Heart right ventricle (tissue), 16 donors: ENCODE results near the gene DOCK4. TPM values are rescaled to one million over a fixed set of nuclear protein-coding genes. Genes with fewer than 3 reads are reported as not detected.

Experiments
- ATAC-seq, 8 donors: fragments of 200-7000 bp; cut with Tn5 transposase; one replicate each; pipeline ENCODE4 v1.9.1; 2020; ENCODE audit warnings: mild to moderate bottlenecking in 8 of 8, moderate library complexity in 8 of 8, moderate number of reproducible peaks in 1 of 8
- DNase-seq, 2 donors: peaks; one replicate each; pipeline ENCODE4 v3.0.0-alpha.2; 2020
- H3K27ac ChIP-seq, 10 donors: fragments of 200-600 bp; sonication (generic) in 2 of 10; one replicate each; pipeline versions ENCODE4 v1.5.0 to v1.8.0; 2020 to 2022; ENCODE audit warnings: mild to moderate bottlenecking in 3 of 10
- H3K27me3 ChIP-seq, 7 donors: fragments of 200-600 bp; one replicate each; pipeline ENCODE4 v1.8.0; 2021 to 2022; ENCODE audit warnings: mild to moderate bottlenecking in 2 of 7
- H3K36me3 ChIP-seq, 9 donors: fragments of 200-600 bp; sonication (generic) in 1 of 9; one replicate each; pipeline versions ENCODE4 v1.5.0 to v1.8.0; 2020 to 2022; ENCODE audit warnings: mild to moderate bottlenecking in 2 of 9
- H3K4me1 ChIP-seq, 9 donors: fragments of 200-600 bp; sonication (generic) in 1 of 9; one replicate each; pipeline versions ENCODE4 v1.5.0 to v1.8.0; 2020 to 2022; ENCODE audit warnings: mild to moderate bottlenecking in 4 of 9
- H3K4me3 ChIP-seq, 10 donors: fragments of 200-600 bp; sonication (generic) in 2 of 10; one replicate each; pipeline versions ENCODE4 v1.5.0 to v1.8.0; 2020 to 2022; ENCODE audit warnings: mild to moderate bottlenecking in 7 of 10, moderate library complexity in 2 of 10
- H3K9me3 ChIP-seq, 11 donors: fragments of 200-600 bp in 10 of 11; sonication (generic) in 2 of 11; one replicate each; pipeline versions ENCODE4 v1.5.0 to v1.8.0; 2013 to 2022; ENCODE audit warnings: mild to moderate bottlenecking in 2 of 11, control low read depth in 1 of 11, moderate library complexity in 1 of 11
- WGBS, 2 donors: extraction: QIAGEN DNeasy Blood & Tissue Kit; methylation state at CpG; one replicate each; pipeline ENCODE4 v1.1.7; 2013; ENCODE audit warnings: inconsistent platforms in 1 of 2; 5-methylcytosine and 5-hydroxymethylcytosine counted together
- intact Hi-C, 10 donors: fragments of 100-400 bp; cut with DNase I; formaldehyde crosslinking; loops; one replicate each; pipeline versions ENCODE4 v1.11.1 to v1.14.2; 2022
- polyA plus RNA-seq, 2 donors: library from polyadenylated mRNA; stranded (reverse); fragments of 200-250 nt; gene quantifications; one replicate each; pipeline ENCODE4 v1.2.3, GENCODE V29; 2013
- total RNA-seq, 10 donors: library from RNA; stranded (reverse); fragmentation: NEBNext Ultra II Directional in 3 of 10; extraction: Animal tissue kit (Norgen Biotek cat#: 25700) in 3 of 10; gene quantifications; one replicate each; pipeline versions ENCODE4 v1.2.1 to v1.2.4, GENCODE V29; 2021 to 2023
- TF ChIP-seq, protein P1 (sequence below), 9 donors: fragments of 200-600 bp; sonication (generic) in 2 of 9; IDR thresholded peaks; one replicate each; pipeline versions ENCODE4 v1.5.0 to v1.8.0; 2021 to 2022; ENCODE audit warnings: antibody characterized with exemption in 9 of 9, mild to moderate bottlenecking in 5 of 9, moderate library complexity in 1 of 9
- donor health status: Arrhythmogenic right ventricular cardiomyopathy.
- donor health status: ischemic (EF 13 %, LVEDD 7.1; RV severe dilation, severe dysfunction).
- donor health status: healthy with polysubstance abuse.
- donor health status: DM: no; HTN: yes; CAD: no.
- donor health status: DM: no; HTN: no; CAD: no.
- donor health status: ischemic (EF 25% LVEDD 6.9; RV normal size, moderate dysfunction).
- donor health status: ischemic (EF 25% LVEDD 5.7; RV mildly dilated, moderate dysfunction).
- donor health status: healthy.
- donor health status: DM: yes; HTN: yes; CAD: no.
- donor health status: Ischemic cardiomyopathy.
- donor health status: ischemic (EF 35%, LVEDD 5.7; RV mildly dilated, moderate dysfunction).
- donor health status: nonischemic (EF 11% LVEDD 7.7; RV severe dilation, severe dysfunction).
- donor health status: DM: yes; HTN: yes; CAD: no.
- donor health status: PGD.
- donor health status: ischemic (EF 29% LVEDD 5.4; RV normal size, mild dysfunction).
- donor health status: nonischemic (EF 23%, LVEDD 6.1; RV moderate dilation, normal function).

Gene DOCK4
- total and polyA plus RNA-seq, 12 donors, result 2.6 to 26.8 (median 14.7) TPM

DNA sequence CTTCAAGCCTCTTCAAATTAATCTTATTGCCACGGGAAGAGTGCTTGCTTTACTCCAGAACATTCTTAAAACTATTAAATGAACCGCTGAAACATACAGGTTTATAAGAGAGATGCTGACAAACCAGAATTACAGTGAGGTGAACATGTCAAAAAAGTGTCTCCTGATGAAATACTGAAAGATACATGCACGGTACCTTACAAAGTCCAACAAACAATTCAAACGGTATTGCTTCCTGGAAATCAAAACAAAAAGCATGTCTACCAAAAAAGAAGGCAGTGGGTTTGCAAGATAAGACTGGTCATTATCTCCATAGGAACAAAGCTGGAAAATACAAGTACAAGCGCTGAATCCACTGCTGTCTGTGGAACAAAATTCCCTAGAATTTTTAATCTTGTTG, 174.5 kb downstream of the DOCK4 start:
- Histone ChIP-seq H3K27ac (no peak overlapping the region), H3K4me1 (peaks cover 0 to 43% (median 13%) of the 10 kb centered on the region in 9 donors), H3K27me3 (no peaks in the 10 kb centered on the region), H3K4me3 (no peak overlapping the region), H3K9me3 (no peaks in the 10 kb centered on the region), H3K36me3 (no peaks in the 10 kb centered on the region)
- WGBS, 2 donors, result 71% methylated on average over 5 of the region's 5 CpGs
- intact Hi-C loops, result no loop called here
- DNase-seq (no peak), ATAC-seq (no peak)
- TF ChIP-seq, protein P1, sequence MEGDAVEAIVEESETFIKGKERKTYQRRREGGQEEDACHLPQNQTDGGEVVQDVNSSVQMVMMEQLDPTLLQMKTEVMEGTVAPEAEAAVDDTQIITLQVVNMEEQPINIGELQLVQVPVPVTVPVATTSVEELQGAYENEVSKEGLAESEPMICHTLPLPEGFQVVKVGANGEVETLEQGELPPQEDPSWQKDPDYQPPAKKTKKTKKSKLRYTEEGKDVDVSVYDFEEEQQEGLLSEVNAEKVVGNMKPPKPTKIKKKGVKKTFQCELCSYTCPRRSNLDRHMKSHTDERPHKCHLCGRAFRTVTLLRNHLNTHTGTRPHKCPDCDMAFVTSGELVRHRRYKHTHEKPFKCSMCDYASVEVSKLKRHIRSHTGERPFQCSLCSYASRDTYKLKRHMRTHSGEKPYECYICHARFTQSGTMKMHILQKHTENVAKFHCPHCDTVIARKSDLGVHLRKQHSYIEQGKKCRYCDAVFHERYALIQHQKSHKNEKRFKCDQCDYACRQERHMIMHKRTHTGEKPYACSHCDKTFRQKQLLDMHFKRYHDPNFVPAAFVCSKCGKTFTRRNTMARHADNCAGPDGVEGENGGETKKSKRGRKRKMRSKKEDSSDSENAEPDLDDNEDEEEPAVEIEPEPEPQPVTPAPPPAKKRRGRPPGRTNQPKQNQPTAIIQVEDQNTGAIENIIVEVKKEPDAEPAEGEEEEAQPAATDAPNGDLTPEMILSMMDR (IDR thresholded peaks at IDR 0.05), result no peak

GRCh38 chr7:112025556-112025955, 180.6 kb downstream of the DOCK4 start:
- peaks cover 0 to 38% (median 14%) of the 10 kb centered on the region in 9 donors for H3K4me1 ChIP-seq
- intact Hi-C loops, result no loop called here
- no peak for DNase-seq
- H3K27me3 ChIP-seq, result no peaks in the 10 kb centered on the region
- ATAC-seq, result no peak
- no peaks in the 10 kb centered on the region for H3K36me3 ChIP-seq
- H3K27ac ChIP-seq, result no peak overlapping the region
- H3K4me3 ChIP-seq, result no peak overlapping the region
- TF ChIP-seq, protein P1 (IDR thresholded peaks at IDR 0.05), result no peak
- WGBS, 2 donors, result 91 to 92% methylated on average over 2 of the region's 2 CpGs
- no peaks in the 10 kb centered on the region for H3K9me3 ChIP-seq

GRCh38 chr7:112023786-112024185, 182.4 kb downstream of the DOCK4 start:
- H3K27me3 ChIP-seq, result no peaks in the 10 kb centered on the region
- no peak for ATAC-seq
- intact Hi-C loops, result no loop called here
- no peak for DNase-seq
- no peaks in the 10 kb centered on the region for H3K9me3 ChIP-seq
- peaks cover 0 to 54% (median 18%) of the 10 kb centered on the region in 9 donors for H3K4me1 ChIP-seq
- H3K27ac ChIP-seq, result peak overlapping the region in 1 of 10 donors; percentile 66
- TF ChIP-seq, protein P1 (IDR thresholded peaks at IDR 0.05), result no peak
- no peaks in the 10 kb centered on the region for H3K36me3 ChIP-seq
- no peak overlapping the region for H3K4me3 ChIP-seq
- 60 to 66% methylated on average over 6 of the region's 6 CpGs for WGBS, 2 donors

GRCh38 chr7:112023282-112023681, 182.9 kb downstream of the DOCK4 start:
- H3K9me3 ChIP-seq, result no peaks in the 10 kb centered on the region
- intact Hi-C loops, result no loop called here
- DNase-seq (no peak), ATAC-seq (peak in 5 of 8 donors; percentile 8 to 78 (median 37))
- 41 to 62% methylated on average over 2 of the region's 2 CpGs for WGBS, 2 donors
- peaks cover 0 to 59% (median 21%) of the 10 kb centered on the region in 9 donors for H3K4me1 ChIP-seq
- H3K27ac ChIP-seq, result peak overlapping the region in 2 of 10 donors; percentile 30 to 66
- H3K27me3 ChIP-seq, result no peaks in the 10 kb centered on the region
- H3K36me3 ChIP-seq, result no peaks in the 10 kb centered on the region
- no peak overlapping the region for H3K4me3 ChIP-seq
- TF ChIP-seq, protein P1 (IDR thresholded peaks at IDR 0.05), result no peak
